Vagina (tissue), 2 donors: ENCODE results near the gene ARSB. TPM values are rescaled to one million over a fixed set of nuclear protein-coding genes. Genes with fewer than 3 reads are reported as not detected.

Experiments used
- DNase-seq, 2 donors: peaks; one replicate each; pipeline ENCODE4 v3.0.0-alpha.2; 2017; ENCODE audit errors: extremely low spot score in 2 of 2
- H3K27ac ChIP-seq: fragments of 200-600 bp; sonication (generic); one replicate; pipeline ENCODE4 v1.5.1; 2019
- H3K27me3 ChIP-seq: fragments of 200-600 bp; sonication (generic); one replicate; pipeline ENCODE4 v1.5.1; 2019
- H3K36me3 ChIP-seq, 2 donors: fragments of 200-600 bp; sonication (generic); one replicate each; pipeline ENCODE4 v1.5.1; 2017 to 2019
- H3K4me1 ChIP-seq: fragments of 200-600 bp; sonication (generic); one replicate; pipeline ENCODE4 v1.5.1; 2019
- H3K4me3 ChIP-seq, 2 donors: fragments of 200-600 bp; sonication (generic); 1 replicate in 1 of 2; 2 replicates in 1 of 2; pipeline ENCODE4 v1.5.1; 2016 to 2019
- H3K9me3 ChIP-seq: fragments of 200-600 bp; sonication (generic); one replicate; pipeline ENCODE4 v1.5.1; 2019
- CTCF ChIP-seq, 3 experiments: fragments of 450-650 bp in 2 of 3; fragments of 200-600 bp in 1 of 3; sonication (generic) in 1 of 3; IDR thresholded peaks; one replicate each; pipeline ENCODE4 v1.5.1; 2017 to 2019; ENCODE audit warnings: antibody characterized with exemption in 3 of 3, mild to moderate bottlenecking in 2 of 3, moderate library complexity in 2 of 3
- POLR2A ChIP-seq, 2 donors: fragments of 450-650 bp; IDR thresholded peaks; one replicate each; pipeline ENCODE4 v1.6.1; 2017; ENCODE audit warnings: antibody characterized with exemption in 2 of 2, mild to moderate bottlenecking in 2 of 2, moderate library complexity in 2 of 2
- POLR2AphosphoS5 ChIP-seq, 2 donors: sonication (generic); formaldehyde crosslinking; IDR thresholded peaks; one replicate each; pipeline ENCODE4 v1.9.0; 2017; ENCODE audit warnings: antibody characterized with exemption in 2 of 2, mild to moderate bottlenecking in 2 of 2, low read depth in 1 of 2; ENCODE audit not compliant: insufficient read depth in 1 of 2
- intact Hi-C: fragments of 100-400 bp; cut with DNase I; formaldehyde crosslinking; loops from one replicate; pipeline ENCODE4 v1.15.1; 2023
- small RNA-seq: library from RNA; depleted of rRNA; stranded (forward); fragments of <200 nt; gene quantifications from one replicate; pipeline ENCODE3, GENCODE V24; 2016
- total RNA-seq: library from RNA; depleted of rRNA; stranded (reverse); fragments of >200 nt; gene quantifications from one replicate; pipeline ENCODE4 v1.2.3, GENCODE V29; 2016

The ARSB gene
- total RNA-seq, 1 donor from 2014 or later, result 12.3 TPM

- DNase-seq, result no peak
- no peak overlapping the region for H3K27ac ChIP-seq
- H3K36me3 ChIP-seq, result no peaks in the 10 kb centered on the region
- no peak for TF ChIP-seq CTCF (IDR thresholded peaks at IDR 0.05)
- TF ChIP-seq POLR2A (IDR thresholded peaks at IDR 0.05), result no peak
- TF ChIP-seq POLR2AphosphoS5 (IDR thresholded peaks at IDR 0.05; ENCODE audit: insufficient read depth in 1 of 2, low read depth in 1 of 2), result no peak
- intact Hi-C loops, result no loop called here
- H3K9me3 ChIP-seq, result no peaks in the 10 kb centered on the region
- no peaks in the 10 kb centered on the region for H3K27me3 ChIP-seq
- no peak overlapping the region for H3K4me3 ChIP-seq
- H3K4me1 ChIP-seq, result no peaks in the 10 kb centered on the region
Observed at GRCh38 chr5:78731884-78732283, 253.2 kb downstream of the ARSB start.

GRCh38 chr5:78730300-78731094, 254.6 kb downstream of the ARSB start:
- TF ChIP-seq POLR2A (IDR thresholded peaks at IDR 0.05) (no peak), POLR2AphosphoS5 (IDR thresholded peaks at IDR 0.05; ENCODE audit: insufficient read depth in 1 of 2, low read depth in 1 of 2) (no peak), CTCF (IDR thresholded peaks at IDR 0.05) (no peak)
- Histone ChIP-seq H3K27me3 (no peaks in the 10 kb centered on the region), H3K27ac (no peak overlapping the region), H3K4me3 (no peak overlapping the region), H3K4me1 (no peaks in the 10 kb centered on the region), H3K36me3 (no peaks in the 10 kb centered on the region), H3K9me3 (no peaks in the 10 kb centered on the region)
- intact Hi-C loops, result no loop called here
- DNase-seq, result no peak

- DNase-seq, result no peak
Observed at GRCh38 chr5:78727786-78728761, 257.0 kb downstream of the ARSB start.

More at GRCh38 chr5:78727786-78728761, 257.0 kb downstream of the ARSB start:
- H3K27me3 ChIP-seq, result no peaks in the 10 kb centered on the region
- no peaks in the 10 kb centered on the region for H3K4me1 ChIP-seq
- H3K36me3 ChIP-seq, result no peaks in the 10 kb centered on the region
- H3K4me3 ChIP-seq, result no peak overlapping the region
- no peak overlapping the region for H3K27ac ChIP-seq
- no peaks in the 10 kb centered on the region for H3K9me3 ChIP-seq
- no peak for TF ChIP-seq CTCF (IDR thresholded peaks at IDR 0.05)
- TF ChIP-seq POLR2AphosphoS5 (IDR thresholded peaks at IDR 0.05; ENCODE audit: insufficient read depth in 1 of 2, low read depth in 1 of 2), result no peak
- TF ChIP-seq POLR2A (IDR thresholded peaks at IDR 0.05), result no peak
- intact Hi-C loops, result no loop called here

Small RNA genes lying within 50 kb of the gene (small RNA-seq; reads per million reads assigned to genes)
- gene AC025755.1, result not detected

Other genes with a start within 250 kb of the ARSB start
- 4.2 TPM for gene DMGDH, start 84.4 kb upstream of the ARSB start, total RNA-seq
- 4.2 TPM for gene BHMT2, start 84.5 kb upstream of the ARSB start, total RNA-seq
- not detected for gene BHMT, start 126.5 kb upstream of the ARSB start, total RNA-seq